Measurements from ENCODE around the gene PNMT.

DNA sequence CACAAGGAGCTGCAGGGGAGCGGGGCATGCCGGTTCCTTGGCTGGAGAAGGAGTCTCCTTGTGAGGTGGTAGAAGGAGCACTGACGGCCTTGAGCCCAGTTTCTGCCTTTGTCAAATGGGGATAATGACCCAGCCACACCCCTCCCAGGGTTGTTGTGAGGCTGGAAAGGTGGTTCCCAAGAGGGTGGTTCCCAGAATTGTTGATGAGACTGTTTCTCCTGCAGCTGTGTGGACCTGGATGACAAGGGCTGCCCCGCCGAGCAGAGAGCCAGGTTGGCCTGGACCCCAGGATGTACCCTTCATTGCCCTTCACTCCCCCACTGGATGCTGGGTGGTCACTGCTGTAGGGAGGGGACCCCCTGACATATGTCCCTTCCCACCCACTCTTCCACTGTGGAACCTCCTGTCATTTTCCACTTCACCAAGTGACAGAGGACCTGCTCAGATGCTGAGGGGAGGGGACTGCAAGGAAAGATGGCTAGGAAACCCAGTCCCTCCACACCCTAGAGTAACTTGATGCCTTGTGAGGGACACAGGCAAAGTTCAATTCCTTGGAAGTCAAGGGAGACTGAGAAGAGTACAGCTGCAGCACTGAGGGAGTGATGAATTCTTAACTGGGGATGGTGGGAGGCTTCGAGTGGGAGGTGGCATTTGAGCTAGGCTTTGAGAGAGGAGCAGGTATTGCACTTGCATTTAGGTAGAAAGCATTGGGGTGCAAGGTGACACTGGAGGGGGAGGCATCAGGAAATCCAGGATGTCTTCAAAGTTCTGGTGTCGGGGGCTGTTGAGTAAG, 51.5 kb downstream of the PNMT start:
- TF ChIP-seq, protein P1, sequence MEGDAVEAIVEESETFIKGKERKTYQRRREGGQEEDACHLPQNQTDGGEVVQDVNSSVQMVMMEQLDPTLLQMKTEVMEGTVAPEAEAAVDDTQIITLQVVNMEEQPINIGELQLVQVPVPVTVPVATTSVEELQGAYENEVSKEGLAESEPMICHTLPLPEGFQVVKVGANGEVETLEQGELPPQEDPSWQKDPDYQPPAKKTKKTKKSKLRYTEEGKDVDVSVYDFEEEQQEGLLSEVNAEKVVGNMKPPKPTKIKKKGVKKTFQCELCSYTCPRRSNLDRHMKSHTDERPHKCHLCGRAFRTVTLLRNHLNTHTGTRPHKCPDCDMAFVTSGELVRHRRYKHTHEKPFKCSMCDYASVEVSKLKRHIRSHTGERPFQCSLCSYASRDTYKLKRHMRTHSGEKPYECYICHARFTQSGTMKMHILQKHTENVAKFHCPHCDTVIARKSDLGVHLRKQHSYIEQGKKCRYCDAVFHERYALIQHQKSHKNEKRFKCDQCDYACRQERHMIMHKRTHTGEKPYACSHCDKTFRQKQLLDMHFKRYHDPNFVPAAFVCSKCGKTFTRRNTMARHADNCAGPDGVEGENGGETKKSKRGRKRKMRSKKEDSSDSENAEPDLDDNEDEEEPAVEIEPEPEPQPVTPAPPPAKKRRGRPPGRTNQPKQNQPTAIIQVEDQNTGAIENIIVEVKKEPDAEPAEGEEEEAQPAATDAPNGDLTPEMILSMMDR (IDR thresholded peaks at IDR 0.05), result no peak
- TF ChIP-seq ZFX (IDR thresholded peaks at IDR 0.05; ENCODE audit: borderline replicate concordance), result no peak

Data from 22Rv1 (cell line).